Liver (tissue), 2 donors: ENCODE data around the gene TSHZ2.
"Not testable (repeated sequence)": the region's sequence is repeated elsewhere in the genome, so short reads cannot be mapped to it uniquely, and the experiment has no call there.

ENCODE experiments used
- CTCF ChIP-seq: fragments of 150-350 bp; IDR thresholded peaks from 2 replicates; pipeline ENCODE4 v1.5.1; 2017; ENCODE audit warnings: improper control_type of control experiment, low read depth, low read length; ENCODE audit not compliant: missing input control
- REST ChIP-seq: IDR thresholded peaks from 2 replicates; pipeline ENCODE4 v1.6.1; 2016; ENCODE audit warnings: antibody characterized with exemption, mild to moderate bottlenecking
- donor health status: healthy.

GRCh38 chr20:53436927-53437326 lies 464.8 kb downstream of the TSHZ2 start:
- TF ChIP-seq REST, CTCF: not testable (repeated sequence)
